Measurements from ENCODE around the gene PTPRA. TPM values are rescaled to one million over a fixed set of nuclear protein-coding genes. Genes with fewer than 3 reads are reported as not detected.

Gene PTPRA
- polyA plus RNA-seq, 1 experiment = 87.4 TPM

DNA sequence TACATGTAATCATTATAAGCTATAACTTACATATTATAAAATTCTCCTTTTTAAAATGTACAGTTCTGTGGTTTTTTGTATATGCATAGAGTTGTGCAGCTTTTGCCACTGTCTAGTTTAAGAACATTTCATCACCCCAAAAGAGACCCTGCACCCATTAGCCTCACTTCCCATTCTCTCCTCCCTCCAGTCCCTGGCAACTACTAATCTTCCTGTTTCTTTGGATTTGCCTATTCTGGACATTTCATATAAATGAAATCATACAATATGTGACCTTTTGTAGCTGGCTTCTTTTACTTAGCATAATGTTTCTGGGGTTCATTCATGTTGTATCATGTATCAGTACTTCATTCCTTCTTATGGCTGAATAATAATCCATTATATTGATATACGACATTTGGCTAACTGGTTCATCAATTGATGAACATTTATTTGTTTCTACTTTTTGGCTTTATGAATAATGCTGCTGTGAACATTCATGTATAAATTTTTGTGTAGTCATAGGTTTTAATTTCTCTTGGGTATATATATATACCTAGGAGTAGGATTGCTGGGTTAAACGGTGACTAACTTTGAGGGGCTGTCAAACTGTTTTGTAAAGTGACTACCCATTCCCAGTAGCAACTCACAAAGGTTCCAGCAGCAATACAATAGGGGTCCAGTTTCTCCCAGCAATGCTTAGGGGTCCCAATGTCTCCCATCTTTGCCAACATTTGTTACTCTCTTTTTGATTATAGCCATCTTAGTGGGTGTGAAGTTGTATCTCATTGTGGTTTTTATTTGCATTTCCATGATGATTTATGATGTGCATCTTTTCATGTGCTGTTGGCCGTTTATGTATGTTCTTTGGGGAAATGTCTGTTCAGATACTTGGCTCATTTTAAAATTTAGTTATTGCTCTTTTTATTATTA, 10.7 kb downstream of the PTPRA start:
- no peak for DNase-seq (ENCODE audit: low read depth, low spot score)
- H3K4me3 ChIP-seq (ENCODE audit: low read depth, low read length) = no peak overlapping the region
- H3K27me3 ChIP-seq (ENCODE audit: control insufficient read depth, insufficient read depth, low read length) = no peaks in the 10 kb centered on the region
- ChIA-PET POLR2A (no interaction called here), CTCF (no interaction called here)
- no peak overlapping the region for H3K27ac ChIP-seq (ENCODE audit: low read depth, low read length)
- no peaks in the 10 kb centered on the region for H3K9me3 ChIP-seq (ENCODE audit: control insufficient read depth, insufficient read depth, low read length)
- no peak for TF ChIP-seq CTCF (IDR thresholded peaks at IDR 0.05; ENCODE audit: low read depth, low read length)

- Histone ChIP-seq H3K4me3 (ENCODE audit: low read depth, low read length) (no peak overlapping the region), H3K27ac (ENCODE audit: low read depth, low read length) (no peak overlapping the region), H3K27me3 (ENCODE audit: control insufficient read depth, insufficient read depth, low read length) (no peaks in the 10 kb centered on the region), H3K9me3 (ENCODE audit: control insufficient read depth, insufficient read depth, low read length) (no peaks in the 10 kb centered on the region)
- ChIA-PET POLR2A (no interaction called here), CTCF (interaction anchor here (1.0 kb wide), 1 partner anchor 113 kb away, joined by 5 read pairs; no protein-coding TSS in a partner anchor)
- TF ChIP-seq CTCF (IDR thresholded peaks at IDR 0.05; ENCODE audit: low read depth, low read length) = no peak
- DNase-seq (ENCODE audit: low read depth, low spot score) = no peak
These were observed 14.4 kb downstream of the PTPRA start for GRCh38 chr20:2887715-2888114.

DNA sequence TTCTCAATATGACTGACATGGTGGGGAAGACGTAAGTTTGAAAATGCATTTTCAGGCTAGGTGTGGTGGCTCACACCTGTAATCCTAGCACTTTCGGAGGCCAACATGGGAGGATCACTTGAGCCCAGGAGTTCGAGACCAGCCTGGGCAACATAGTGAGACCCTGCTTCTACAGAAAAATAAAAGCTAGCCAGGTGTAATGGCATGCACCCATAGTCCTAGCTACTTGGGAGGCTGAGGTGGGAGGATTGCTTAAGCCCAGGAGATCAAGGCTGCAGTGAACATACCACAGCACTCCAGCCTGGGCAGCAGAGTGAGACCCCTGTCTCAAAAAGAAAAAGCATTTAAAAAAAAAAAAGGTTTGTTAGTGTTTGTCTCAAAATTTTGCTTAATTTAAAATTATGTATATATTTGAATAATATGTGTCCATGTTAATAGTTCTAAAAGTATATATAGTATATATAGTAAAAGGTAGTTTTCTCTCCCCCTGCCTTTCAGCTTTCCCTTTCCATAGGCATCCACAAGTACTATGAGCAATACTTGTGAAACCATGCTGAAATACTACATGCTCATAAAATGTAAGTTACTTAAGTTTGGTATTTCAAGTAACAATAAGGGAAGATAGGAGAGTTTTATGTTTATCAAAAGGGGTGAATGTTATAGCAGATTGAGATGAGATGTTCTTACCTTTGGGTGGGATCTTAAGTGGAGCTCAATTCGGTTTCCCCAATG, 15.1 kb downstream of the PTPRA start:
- no peak for DNase-seq (ENCODE audit: low read depth, low spot score)
- CTCF ChIA-PET = interaction anchor here (0.7 kb wide), 1 partner anchor 112 kb away, joined by 3 read pairs; no protein-coding TSS in a partner anchor
- Histone ChIP-seq H3K4me3 (ENCODE audit: low read depth, low read length) (no peak overlapping the region), H3K27ac (ENCODE audit: low read depth, low read length) (no peak overlapping the region), H3K9me3 (ENCODE audit: control insufficient read depth, insufficient read depth, low read length) (no peaks in the 10 kb centered on the region), H3K27me3 (ENCODE audit: control insufficient read depth, insufficient read depth, low read length) (no peaks in the 10 kb centered on the region)
- POLR2A ChIA-PET = no interaction called here
- TF ChIP-seq CTCF (IDR thresholded peaks at IDR 0.05; ENCODE audit: low read depth, low read length) = no peak

DNA sequence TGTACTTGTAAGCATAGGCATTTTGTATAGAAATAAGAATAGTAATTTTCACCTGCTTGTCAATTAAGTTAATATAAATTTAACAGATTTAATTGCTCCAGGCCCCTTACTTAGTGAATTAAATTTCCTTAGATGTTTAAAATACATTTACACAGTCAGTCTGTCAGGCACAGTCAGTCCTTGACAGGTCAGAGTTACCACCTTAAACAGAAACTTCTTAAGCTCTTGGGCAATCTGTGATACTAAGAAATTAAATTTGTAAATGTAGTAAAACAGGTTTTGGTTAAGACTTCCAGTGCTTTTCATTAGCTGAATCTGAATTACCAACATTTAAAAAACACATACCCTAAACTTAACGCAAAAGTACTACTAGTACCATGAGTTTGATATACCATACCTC, 15.9 kb downstream of the PTPRA start:
- Histone ChIP-seq H3K9me3 (ENCODE audit: control insufficient read depth, insufficient read depth, low read length) (no peaks in the 10 kb centered on the region), H3K4me3 (ENCODE audit: low read depth, low read length) (no peak overlapping the region), H3K27me3 (ENCODE audit: control insufficient read depth, insufficient read depth, low read length) (no peaks in the 10 kb centered on the region), H3K27ac (ENCODE audit: low read depth, low read length) (no peak overlapping the region)
- ChIA-PET CTCF (interaction anchor here (2.3 kb wide), 1 partner anchor 112 kb away, joined by 8 read pairs; no protein-coding TSS in a partner anchor), POLR2A (no interaction called here)
- DNase-seq (ENCODE audit: low read depth, low spot score) = no peak
- no peak for TF ChIP-seq CTCF (IDR thresholded peaks at IDR 0.05; ENCODE audit: low read depth, low read length)

DNA sequence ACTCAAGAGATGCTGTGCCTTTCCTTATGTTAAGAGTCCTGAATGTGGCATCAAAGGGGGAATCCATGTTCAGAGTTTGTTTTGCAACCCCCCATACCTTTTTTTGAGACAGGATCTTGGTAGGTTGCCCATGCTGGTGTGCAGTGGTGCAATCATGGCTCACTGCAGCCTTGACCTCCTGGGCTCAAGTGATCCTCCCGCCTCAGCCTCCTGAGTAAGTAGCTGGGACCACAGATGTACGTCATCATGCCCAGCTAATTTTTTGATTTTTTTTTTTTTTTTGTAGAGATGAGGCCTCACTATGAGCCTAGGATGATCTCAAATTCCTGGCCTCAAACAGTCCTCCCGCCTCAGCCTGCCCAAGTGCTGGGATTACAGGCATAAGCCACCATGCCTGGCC, 16.5 kb downstream of the PTPRA start:
- Histone ChIP-seq H3K9me3 (ENCODE audit: control insufficient read depth, insufficient read depth, low read length) (peaks cover 5% of the 10 kb centered on the region; the same call in 1 of the 2 replicates), H3K27me3 (ENCODE audit: control insufficient read depth, insufficient read depth, low read length) (no peaks in the 10 kb centered on the region), H3K27ac (ENCODE audit: low read depth, low read length) (no peak overlapping the region), H3K4me3 (ENCODE audit: low read depth, low read length) (no peak overlapping the region)
- no peak for DNase-seq (ENCODE audit: low read depth, low spot score)
- ChIA-PET CTCF (interaction anchor here (2.3 kb wide), 1 partner anchor 111 kb away, joined by 8 read pairs; no protein-coding TSS in a partner anchor), POLR2A (no interaction called here)
- no peak for TF ChIP-seq CTCF (IDR thresholded peaks at IDR 0.05; ENCODE audit: low read depth, low read length)
